ENCODE results near the gene SREK1. TPM values are rescaled to one million over a fixed set of nuclear protein-coding genes. Genes with fewer than 3 reads are reported as not detected.

Gene SREK1
- total and polyA plus RNA-seq, 9 of the 15 experiments (the other 6 are each of a cell fraction or from before 2014, with no cell fraction given): 40.8 to 128 (median 81.9) TPM

GRCh38 chr5:66144074-66144833, at the start of gene SREK1 (continued):
- TF ChIP-seq ZBTB33 (CRISPR knock-in tag; IDR thresholded peaks at IDR 0.05) (peak; percentile 35; the same call in 1 of the 2 replicates), ETV5 (CRISPR knock-in tag; IDR thresholded peaks at IDR 0.05; ENCODE audit: low read depth) (peak; percentile 93; the same call in 1 of the 2 replicates), CBFA2T2 (conservative IDR thresholded peaks at IDR 0.05) (peak; percentile 93), CREM (IDR thresholded peaks at IDR 0.05; ENCODE audit: low read depth) (peak; percentile 77), CEBPG (CRISPR knock-in tag; IDR thresholded peaks at IDR 0.05) (peak; percentile 90), CEBPG (tag; conservative IDR thresholded peaks at IDR 0.05 in 1 of 2, IDR thresholded peaks at IDR 0.05 in 1 of 2) (peak; percentile 81 to 86), RB1 (IDR thresholded peaks at IDR 0.05; ENCODE audit: low read depth) (peak; percentile 83), PHF20 (IDR thresholded peaks at IDR 0.05; ENCODE audit: partially characterized antibody) (peak; percentile 32), YY1 (IDR thresholded peaks at IDR 0.05; ENCODE audit: borderline replicate concordance in 1 of 3, control insufficient read depth in 1 of 3, extremely low read depth in 1 of 3, insufficient read depth in 3 of 3, insufficient read length in 1 of 3, insufficient replicate concordance in 2 of 3, low read depth in 1 of 3, low read length in 2 of 3) (peak in 2 of 3 experiments; percentile 72 to 95), XRCC4 (IDR thresholded peaks at IDR 0.05; ENCODE audit: extremely low read depth, insufficient read depth, insufficient read length) (no peak), GTF2E2 (tag; IDR thresholded peaks at IDR 0.05) (no peak; the same call in 1 of the 2 replicates), NR0B1 (IDR thresholded peaks at IDR 0.05; ENCODE audit: partially characterized antibody) (no peak), GTF2F1 (IDR thresholded peaks at IDR 0.05; ENCODE audit: low read depth, low read length) (peak; percentile 66), SRF (CRISPR knock-in tag; IDR thresholded peaks at IDR 0.05) (peak in 1 of 2 experiments; percentile 55; a peak in 2 of 4 replicates), PHF21A (IDR thresholded peaks at IDR 0.05; ENCODE audit: borderline replicate concordance, low read depth) (peak; percentile 49; the same call in 1 of the 2 replicates), THAP7 (CRISPR knock-in tag; IDR thresholded peaks at IDR 0.05) (no peak), HBP1 (CRISPR knock-in tag; IDR thresholded peaks at IDR 0.05) (no peak), NR4A1 (CRISPR knock-in tag; IDR thresholded peaks at IDR 0.05) (no peak), NR4A1 (tag; IDR thresholded peaks at IDR 0.05) (peak; percentile 63; the same call in 1 of the 2 replicates), MED1 (CRISPR knock-in tag; IDR thresholded peaks at IDR 0.05; ENCODE audit: borderline replicate concordance) (no peak), NR2C2 (CRISPR knock-in tag; IDR thresholded peaks at IDR 0.05) (peak; percentile 32; the same call in 1 of the 2 replicates), NR2C2 (tag; IDR thresholded peaks at IDR 0.05) (peak; percentile 76)
